Loucy (cell line): ENCODE measurements around the gene C5orf24.
"Not testable (repeated sequence)": the region's sequence is repeated elsewhere in the genome, so short reads cannot be mapped to it uniquely, and the experiment has no call there.

ENCODE experiments used
- H2AFZ ChIP-seq: fragments of 200-600 bp; sonication (generic); 2 replicates; pipeline ENCODE4 v1.6.0; 2016; ENCODE audit warnings: antibody characterized with exemption, mild to moderate bottlenecking, low read length, moderate library complexity
- H3F3A ChIP-seq: fragments of 200-600 bp; 2 replicates; pipeline ENCODE4 v1.6.0; 2016; ENCODE audit warnings: antibody characterized with exemption, low read depth, mild to moderate bottlenecking
- H3K27me3 ChIP-seq: fragments of 200-600 bp; sonication (generic); 2 replicates; pipeline ENCODE4 v1.6.1; 2014; ENCODE audit warnings: low read length, mild to moderate bottlenecking; ENCODE audit not compliant: insufficient read depth, poor library complexity, severe bottlenecking
- H3K36me3 ChIP-seq: fragments of 200-600 bp; sonication (generic); 2 replicates; pipeline ENCODE4 v1.6.1; 2016; ENCODE audit warnings: low read length; ENCODE audit not compliant: insufficient read depth
- H3K4me1 ChIP-seq: fragments of 200-600 bp; sonication (generic); 2 replicates; pipeline ENCODE4 v1.5.1; 2014; ENCODE audit warnings: low read length, mild to moderate bottlenecking; ENCODE audit not compliant: insufficient read depth, poor library complexity, severe bottlenecking
- H3K4me2 ChIP-seq: fragments of 200-600 bp; sonication (generic); 2 replicates; pipeline ENCODE4 v1.6.0; 2014; ENCODE audit warnings: antibody characterized with exemption, low read length, low read depth, mild to moderate bottlenecking; ENCODE audit not compliant: poor library complexity, severe bottlenecking
- H3K4me3 ChIP-seq: fragments of 200-600 bp; sonication (generic); 2 replicates; pipeline ENCODE4 v1.5.1; 2014; ENCODE audit warnings: low read length, mild to moderate bottlenecking, mixed read lengths; ENCODE audit not compliant: poor library complexity, severe bottlenecking
- H3K79me2 ChIP-seq: fragments of 200-600 bp; sonication (generic); 2 replicates; pipeline ENCODE4 v1.6.1; 2014; ENCODE audit warnings: low read length; ENCODE audit not compliant: insufficient read depth
- H3K9ac ChIP-seq: fragments of 200-600 bp; sonication (generic); 2 replicates; pipeline ENCODE4 v1.6.0; 2014; ENCODE audit warnings: mild to moderate bottlenecking, low read depth, low read length, moderate library complexity; ENCODE audit not compliant: poor library complexity, severe bottlenecking
- H3K9me2 ChIP-seq: fragments of 200-600 bp; sonication (generic); replicated peaks from 2 replicates; pipeline ENCODE4 v1.6.1; 2016; ENCODE audit warnings: low read depth, low read length, mixed read lengths
- H3K9me3 ChIP-seq: fragments of 200-600 bp; sonication (generic); 2 replicates; pipeline ENCODE4 v1.6.1; 2014; ENCODE audit warnings: mild to moderate bottlenecking, antibody characterized with exemption, low read length, low read depth; ENCODE audit not compliant: insufficient read depth
- H4K20me1 ChIP-seq: fragments of 200-600 bp; sonication (generic); 2 replicates; pipeline ENCODE4 v1.6.0; 2014; ENCODE audit warnings: antibody characterized with exemption, low read length, mild to moderate bottlenecking; ENCODE audit not compliant: insufficient read depth, poor library complexity, severe bottlenecking
- EZH2phosphoT487 ChIP-seq: fragments of 200-600 bp; IDR thresholded peaks from 2 replicates; pipeline ENCODE4 v1.6.1; 2018; ENCODE audit warnings: antibody characterized with exemption, mild to moderate bottlenecking, moderate library complexity, borderline replicate concordance
- TF ChIP-seq, protein P1 (sequence below): fragments of 200-600 bp; sonication (generic); conservative IDR thresholded peaks from 2 replicates; pipeline ENCODE4 v1.5.1; 2014; ENCODE audit warnings: mild to moderate bottlenecking, antibody characterized with exemption, low read length

The C5orf24 gene

DNA sequence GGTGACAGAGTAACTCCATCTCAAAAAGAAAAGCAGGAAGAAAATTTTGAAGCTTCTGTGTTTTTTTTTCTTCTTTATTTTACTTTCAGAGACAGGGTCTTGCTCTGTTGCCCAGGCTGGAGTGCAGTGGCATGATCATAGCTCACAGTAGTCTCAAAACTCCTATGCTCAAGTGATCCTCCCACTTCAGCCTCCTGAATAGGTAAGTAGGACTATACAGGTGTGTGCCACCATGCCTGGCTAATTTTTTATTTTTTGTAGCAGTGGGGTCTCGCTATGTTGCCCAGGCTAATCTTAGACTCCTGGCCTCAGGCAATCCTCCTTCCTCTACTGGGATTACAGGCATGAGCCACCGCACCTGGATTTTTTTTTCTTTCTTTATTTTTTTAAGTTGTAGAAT, 10.1 kb upstream of the C5orf24 start:
- Histone ChIP-seq H4K20me1 (no peaks in the 10 kb centered on the region), H3K9me2 (no peaks in the 10 kb centered on the region), H3K27me3 (no peaks in the 10 kb centered on the region), H3K79me2 (no peaks in the 10 kb centered on the region), H2AFZ (no peak overlapping the region), H3K4me3 (no peak overlapping the region), H3K4me2 (no peak overlapping the region), H3K36me3 (no peaks in the 10 kb centered on the region), H3K9me3 (no peaks in the 10 kb centered on the region), H3K9ac (no peak overlapping the region), H3K4me1 (no peaks in the 10 kb centered on the region), H3F3A (no peaks in the 10 kb centered on the region)
- TF ChIP-seq, protein P1, sequence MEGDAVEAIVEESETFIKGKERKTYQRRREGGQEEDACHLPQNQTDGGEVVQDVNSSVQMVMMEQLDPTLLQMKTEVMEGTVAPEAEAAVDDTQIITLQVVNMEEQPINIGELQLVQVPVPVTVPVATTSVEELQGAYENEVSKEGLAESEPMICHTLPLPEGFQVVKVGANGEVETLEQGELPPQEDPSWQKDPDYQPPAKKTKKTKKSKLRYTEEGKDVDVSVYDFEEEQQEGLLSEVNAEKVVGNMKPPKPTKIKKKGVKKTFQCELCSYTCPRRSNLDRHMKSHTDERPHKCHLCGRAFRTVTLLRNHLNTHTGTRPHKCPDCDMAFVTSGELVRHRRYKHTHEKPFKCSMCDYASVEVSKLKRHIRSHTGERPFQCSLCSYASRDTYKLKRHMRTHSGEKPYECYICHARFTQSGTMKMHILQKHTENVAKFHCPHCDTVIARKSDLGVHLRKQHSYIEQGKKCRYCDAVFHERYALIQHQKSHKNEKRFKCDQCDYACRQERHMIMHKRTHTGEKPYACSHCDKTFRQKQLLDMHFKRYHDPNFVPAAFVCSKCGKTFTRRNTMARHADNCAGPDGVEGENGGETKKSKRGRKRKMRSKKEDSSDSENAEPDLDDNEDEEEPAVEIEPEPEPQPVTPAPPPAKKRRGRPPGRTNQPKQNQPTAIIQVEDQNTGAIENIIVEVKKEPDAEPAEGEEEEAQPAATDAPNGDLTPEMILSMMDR = no peak
- TF ChIP-seq EZH2phosphoT487 = no peak

DNA sequence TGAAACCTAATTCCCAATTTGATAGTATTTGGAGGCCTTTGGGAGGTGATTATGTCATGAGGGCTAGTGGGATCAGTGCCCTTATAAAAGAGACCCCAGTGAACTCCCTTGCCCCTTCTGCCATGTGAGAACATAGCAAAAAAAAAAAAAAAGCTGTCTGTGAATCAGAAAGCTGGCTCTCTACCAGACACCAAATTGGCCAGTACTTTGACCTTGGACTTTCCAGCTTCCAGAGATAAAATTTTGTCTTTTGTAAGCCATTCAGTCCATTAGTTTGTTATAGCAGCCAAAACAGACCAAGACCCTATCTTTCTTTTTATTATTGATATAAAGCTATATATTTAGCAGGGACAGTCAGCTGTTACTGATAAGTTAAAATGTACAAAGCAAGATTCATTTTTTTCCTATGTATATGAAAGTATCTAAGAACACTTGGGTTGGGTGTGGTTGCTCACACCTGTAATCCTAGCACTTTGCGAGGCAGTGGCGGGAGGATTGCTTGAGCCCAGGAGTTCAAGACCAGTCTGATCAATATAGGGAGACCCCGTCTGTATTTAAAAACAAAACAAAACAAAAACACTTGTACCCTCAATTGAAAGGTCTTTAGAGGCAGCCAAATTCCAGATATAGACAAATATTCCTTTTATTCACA, 8.1 kb upstream of the C5orf24 start:
- no peak overlapping the region for H3K4me3 ChIP-seq
- H3K27me3 ChIP-seq = no peaks in the 10 kb centered on the region
- H2AFZ ChIP-seq = no peak overlapping the region
- no peaks in the 10 kb centered on the region for H3K9me2 ChIP-seq
- H3K79me2 ChIP-seq = no peaks in the 10 kb centered on the region
- H3K4me2 ChIP-seq = no peak overlapping the region
- H3K36me3 ChIP-seq = no peaks in the 10 kb centered on the region
- no peak for TF ChIP-seq EZH2phosphoT487
- TF ChIP-seq, protein P1 = no peak
- H3K9ac ChIP-seq = no peak overlapping the region
- H4K20me1 ChIP-seq = no peaks in the 10 kb centered on the region
- H3K9me3 ChIP-seq = no peaks in the 10 kb centered on the region
- no peaks in the 10 kb centered on the region for H3F3A ChIP-seq
- no peaks in the 10 kb centered on the region for H3K4me1 ChIP-seq

DNA sequence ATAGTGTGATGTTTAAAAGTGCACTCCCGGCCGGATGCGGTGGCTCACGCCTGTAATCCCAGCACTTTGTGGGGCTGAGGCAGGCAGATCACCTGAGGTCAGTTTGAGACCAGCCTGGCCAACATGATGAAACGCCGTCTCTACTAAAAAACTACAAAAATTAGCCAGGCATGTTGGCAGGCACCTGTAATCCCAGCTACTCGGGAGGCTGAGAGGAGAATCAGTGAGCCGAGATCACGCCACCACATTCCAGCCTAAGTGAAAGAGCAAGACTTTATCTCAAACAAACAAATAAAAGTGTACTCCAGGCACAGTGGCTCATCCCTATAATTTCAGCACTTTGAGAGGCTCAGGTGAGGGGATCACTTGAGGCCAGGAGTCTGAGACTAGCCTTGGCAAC, 7.4 kb upstream of the C5orf24 start:
- H3K36me3 ChIP-seq, H3K4me2 ChIP-seq: not testable (repeated sequence)

DNA sequence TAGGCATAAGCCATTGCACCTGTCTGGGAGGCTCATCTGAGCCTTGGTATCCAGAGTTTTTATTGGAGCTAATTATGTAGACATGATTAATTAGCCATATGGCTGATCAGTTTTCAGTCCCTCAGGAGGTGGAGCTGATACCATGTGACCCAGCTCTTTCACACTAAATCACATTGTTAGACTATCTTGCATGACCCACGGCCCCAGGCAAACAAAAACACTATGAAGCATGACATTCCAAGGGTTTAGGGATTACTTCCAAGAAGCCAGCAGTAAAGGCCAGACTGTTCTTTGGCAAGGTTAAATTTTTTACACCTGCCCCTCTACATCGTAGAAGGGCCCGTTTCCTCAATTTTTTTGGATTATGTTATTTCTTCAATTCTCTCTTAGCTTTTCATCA, 5.0 kb upstream of the C5orf24 start:
- no peaks in the 10 kb centered on the region for H3K79me2 ChIP-seq
- no peaks in the 10 kb centered on the region for H3K4me1 ChIP-seq
- TF ChIP-seq EZH2phosphoT487 = no peak
- TF ChIP-seq, protein P1 = no peak
- H3K27me3 ChIP-seq = no peaks in the 10 kb centered on the region
- no peak overlapping the region for H3K4me2 ChIP-seq
- no peaks in the 10 kb centered on the region for H3K36me3 ChIP-seq
- H2AFZ ChIP-seq = no peak overlapping the region
- H3K9me3 ChIP-seq = no peaks in the 10 kb centered on the region
- no peak overlapping the region for H3K4me3 ChIP-seq
- H3F3A ChIP-seq = no peaks in the 10 kb centered on the region
- H3K9ac ChIP-seq = no peak overlapping the region
- H4K20me1 ChIP-seq = no peaks in the 10 kb centered on the region
- no peaks in the 10 kb centered on the region for H3K9me2 ChIP-seq

More for the DNA sequence above, 7.4 kb upstream of the C5orf24 start:
- not testable (repeated sequence) for H4K20me1 ChIP-seq, H3K9me3 ChIP-seq, H3K79me2 ChIP-seq, H3K9ac ChIP-seq, H3K4me3 ChIP-seq, H3F3A ChIP-seq, H2AFZ ChIP-seq, H3K9me2 ChIP-seq, H3K27me3 ChIP-seq, H3K4me1 ChIP-seq
